WERI-Rb-1 (cell line): ENCODE data around the gene PAQR5.
"Not testable (repeated sequence)": the region's sequence is repeated elsewhere in the genome, so short reads cannot be mapped to it uniquely, and the experiment has no call there.

ENCODE experiments used
- DNase-seq: peaks from one replicate; pipeline ENCODE4 v3.0.0-alpha.2; 2020
- H3K27ac ChIP-seq: fragments of 250-450 bp; sonication (Bioruptor Pico); 2 replicates; pipeline ENCODE4 v1.5.1; 2020; ENCODE audit warnings: mild to moderate bottlenecking, moderate library complexity
- H3K27me3 ChIP-seq: fragments of 250-450 bp; sonication (Bioruptor Pico); 2 replicates; pipeline ENCODE4 v1.5.1; 2021; ENCODE audit warnings: mild to moderate bottlenecking, low read depth, moderate library complexity; ENCODE audit not compliant: insufficient read depth, severe bottlenecking
- H3K36me3 ChIP-seq: fragments of 250-450 bp; sonication (Bioruptor Pico); 2 replicates; pipeline ENCODE4 v1.5.1; 2020; ENCODE audit warnings: mild to moderate bottlenecking, moderate library complexity
- H3K4me3 ChIP-seq: 2 replicates; pipeline ENCODE4 v1.5.1; 2011; ENCODE audit warnings: low read depth, mild to moderate bottlenecking, control low read depth, low read length
- H3K9me3 ChIP-seq: fragments of 250-450 bp; sonication (Bioruptor Pico); 2 replicates; pipeline ENCODE4 v1.5.1; 2021; ENCODE audit warnings: mild to moderate bottlenecking, moderate library complexity; ENCODE audit not compliant: severe bottlenecking
- CTCF ChIP-seq: IDR thresholded peaks from 2 replicates; pipeline ENCODE4 v1.5.1; 2011; ENCODE audit warnings: low read depth, mild to moderate bottlenecking, control low read depth, inconsistent platforms, low read length

PAQR5 gene

DNA sequence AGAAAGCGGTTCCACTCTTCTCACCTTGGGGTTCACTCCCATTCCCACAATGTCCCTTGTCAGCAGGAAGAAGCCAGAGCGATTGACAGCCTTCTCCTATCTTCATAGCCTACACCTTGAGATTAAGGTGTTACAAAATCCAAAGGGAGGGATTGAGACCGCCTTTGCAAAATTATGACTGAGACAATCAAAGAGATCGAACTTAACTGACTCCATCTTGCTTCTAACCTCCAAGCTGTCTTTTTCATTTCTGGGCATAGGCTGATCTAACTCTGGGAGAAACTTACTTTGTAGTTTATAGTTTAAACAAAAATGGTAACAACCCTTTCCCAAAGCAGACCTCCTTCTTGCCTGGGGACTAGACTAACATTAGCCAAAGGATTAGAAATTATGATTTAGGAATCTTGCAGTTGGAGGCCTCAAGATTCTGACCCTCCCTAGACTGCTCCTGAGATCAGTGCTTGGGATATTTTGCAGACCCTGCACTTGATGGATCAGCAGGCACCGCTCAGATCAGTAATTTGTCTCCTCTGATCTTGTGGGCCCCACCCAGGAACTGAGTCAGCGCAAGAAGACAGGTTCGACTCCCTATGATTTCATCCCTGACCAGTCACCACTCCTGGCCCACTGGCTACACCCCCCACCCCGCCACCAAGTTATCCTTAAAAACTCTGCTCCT is 40.0 kb downstream of the PAQR5 start:
- no peak for TF ChIP-seq CTCF
- Histone ChIP-seq H3K9me3 (no peaks in the 10 kb centered on the region), H3K27me3 (no peaks in the 10 kb centered on the region), H3K4me3 (no peak overlapping the region), H3K27ac (no peak overlapping the region), H3K36me3 (no peaks in the 10 kb centered on the region)
- no peak for DNase-seq

GRCh38 chr15:69339214-69339543 is 40.5 kb downstream of the PAQR5 start:
- H3K27me3 ChIP-seq, H3K9me3 ChIP-seq, H3K36me3 ChIP-seq, DNase-seq, H3K27ac ChIP-seq, H3K4me3 ChIP-seq: not testable (repeated sequence)

DNA sequence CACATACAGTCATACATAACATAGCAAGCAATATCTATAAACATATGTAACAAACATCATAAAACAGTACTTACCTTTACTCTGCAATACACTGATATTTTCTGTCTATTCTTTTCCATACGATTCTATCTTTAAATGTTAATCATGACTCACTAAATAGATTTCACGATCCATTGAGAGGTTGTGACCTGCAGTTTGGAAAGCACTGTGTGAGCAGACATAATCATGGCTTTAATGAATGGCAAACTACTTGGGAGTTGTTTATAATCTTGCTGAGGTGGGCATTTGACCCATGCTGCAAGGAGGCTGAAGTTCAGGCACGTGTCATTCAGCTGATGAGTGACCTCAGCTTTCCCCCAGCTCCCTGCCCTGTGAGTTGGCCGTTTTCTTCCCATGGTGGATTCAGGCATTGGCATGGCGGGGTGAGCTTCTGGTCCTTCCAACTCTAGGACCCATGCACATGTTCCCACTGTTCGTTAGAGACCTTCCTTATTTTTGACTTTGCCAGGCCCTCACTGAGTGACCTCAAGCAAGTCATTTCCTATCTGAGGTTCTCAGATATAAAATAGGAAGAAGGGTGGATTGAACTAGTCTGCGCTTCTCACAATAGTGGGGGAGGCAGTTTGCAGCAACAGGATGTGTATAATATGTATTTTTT is 41.7 kb downstream of the PAQR5 start:
- DNase-seq: no peak
- TF ChIP-seq CTCF: no peak
- no peaks in the 10 kb centered on the region for H3K9me3 ChIP-seq
- H3K27me3 ChIP-seq: no peaks in the 10 kb centered on the region
- H3K36me3 ChIP-seq: no peaks in the 10 kb centered on the region
- no peak overlapping the region for H3K27ac ChIP-seq
- H3K4me3 ChIP-seq: no peak overlapping the region

DNA sequence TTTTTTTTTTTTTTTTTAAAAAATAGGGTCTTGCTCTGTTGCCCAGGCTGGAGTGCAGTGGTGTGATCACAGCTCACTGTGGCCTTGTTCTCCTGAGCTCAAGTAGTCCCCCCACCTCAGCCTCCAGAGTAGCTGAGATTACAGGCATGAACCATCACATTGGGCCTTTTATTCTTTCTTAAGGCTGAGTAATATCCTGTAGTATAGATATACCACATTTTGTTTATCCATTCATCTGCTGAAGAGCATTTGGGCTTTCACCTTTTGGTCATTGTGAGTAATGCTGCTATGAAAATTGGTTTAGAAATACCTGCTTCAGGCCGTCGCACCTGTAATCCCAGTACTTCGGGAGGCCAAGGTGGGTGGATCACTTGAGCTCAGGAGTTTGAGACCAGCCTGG is 42.6 kb downstream of the PAQR5 start:
- H3K9me3 ChIP-seq: no peaks in the 10 kb centered on the region

GRCh38 chr15:69342460-69343076 is 43.9 kb downstream of the PAQR5 start:
- H3K36me3 ChIP-seq: no peaks in the 10 kb centered on the region
- no peak overlapping the region for H3K4me3 ChIP-seq
- TF ChIP-seq CTCF: no peak
- DNase-seq: peak; percentile 57
- H3K27me3 ChIP-seq: no peaks in the 10 kb centered on the region
- H3K9me3 ChIP-seq: no peaks in the 10 kb centered on the region
- H3K27ac ChIP-seq: no peak overlapping the region

More for the DNA sequence above, 42.6 kb downstream of the PAQR5 start:
- no peak for TF ChIP-seq CTCF
- Histone ChIP-seq H3K27me3 (no peaks in the 10 kb centered on the region), H3K27ac (no peak overlapping the region), H3K36me3 (no peaks in the 10 kb centered on the region), H3K4me3 (no peak overlapping the region)
- DNase-seq: no peak

DNA sequence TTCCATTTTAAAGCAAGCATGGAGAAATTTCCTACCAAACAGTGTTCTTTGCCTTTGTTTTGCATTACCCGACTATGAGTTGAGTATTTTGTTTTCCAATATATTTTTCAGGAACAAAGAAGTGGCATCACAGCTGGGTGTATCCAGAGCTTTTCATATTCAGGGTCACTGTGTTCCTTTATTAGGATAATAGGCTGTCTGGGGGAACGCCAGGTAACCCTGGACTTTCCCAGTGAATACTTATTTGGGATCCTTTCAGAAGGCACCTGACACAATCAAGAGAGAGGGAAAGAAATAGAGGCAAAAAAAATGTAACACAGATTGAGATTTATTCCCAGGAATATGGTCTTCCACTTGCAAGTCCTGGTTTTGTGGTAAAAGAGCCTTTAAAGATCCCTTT is 44.4 kb downstream of the PAQR5 start:
- H3K36me3 ChIP-seq: no peaks in the 10 kb centered on the region
- H3K9me3 ChIP-seq: no peaks in the 10 kb centered on the region
- no peak for DNase-seq
- H3K27me3 ChIP-seq: no peaks in the 10 kb centered on the region
- no peak for TF ChIP-seq CTCF
- H3K4me3 ChIP-seq: no peak overlapping the region
- H3K27ac ChIP-seq: no peak overlapping the region
